HG03039 (cell line): ENCODE measurements around the gene RIPK1.
A peak's percentile ranks its signal among the peaks of the same experiment; 100 is the strongest.

Experiments
- ATAC-seq: cut with Tn5 transposase; IDR thresholded peaks from one replicate; pipeline ENCODE4 v1.9.1; 2021; ENCODE audit warnings: mild to moderate bottlenecking, moderate library complexity; ENCODE audit not compliant: unreplicated experiment

The RIPK1 gene

DNA sequence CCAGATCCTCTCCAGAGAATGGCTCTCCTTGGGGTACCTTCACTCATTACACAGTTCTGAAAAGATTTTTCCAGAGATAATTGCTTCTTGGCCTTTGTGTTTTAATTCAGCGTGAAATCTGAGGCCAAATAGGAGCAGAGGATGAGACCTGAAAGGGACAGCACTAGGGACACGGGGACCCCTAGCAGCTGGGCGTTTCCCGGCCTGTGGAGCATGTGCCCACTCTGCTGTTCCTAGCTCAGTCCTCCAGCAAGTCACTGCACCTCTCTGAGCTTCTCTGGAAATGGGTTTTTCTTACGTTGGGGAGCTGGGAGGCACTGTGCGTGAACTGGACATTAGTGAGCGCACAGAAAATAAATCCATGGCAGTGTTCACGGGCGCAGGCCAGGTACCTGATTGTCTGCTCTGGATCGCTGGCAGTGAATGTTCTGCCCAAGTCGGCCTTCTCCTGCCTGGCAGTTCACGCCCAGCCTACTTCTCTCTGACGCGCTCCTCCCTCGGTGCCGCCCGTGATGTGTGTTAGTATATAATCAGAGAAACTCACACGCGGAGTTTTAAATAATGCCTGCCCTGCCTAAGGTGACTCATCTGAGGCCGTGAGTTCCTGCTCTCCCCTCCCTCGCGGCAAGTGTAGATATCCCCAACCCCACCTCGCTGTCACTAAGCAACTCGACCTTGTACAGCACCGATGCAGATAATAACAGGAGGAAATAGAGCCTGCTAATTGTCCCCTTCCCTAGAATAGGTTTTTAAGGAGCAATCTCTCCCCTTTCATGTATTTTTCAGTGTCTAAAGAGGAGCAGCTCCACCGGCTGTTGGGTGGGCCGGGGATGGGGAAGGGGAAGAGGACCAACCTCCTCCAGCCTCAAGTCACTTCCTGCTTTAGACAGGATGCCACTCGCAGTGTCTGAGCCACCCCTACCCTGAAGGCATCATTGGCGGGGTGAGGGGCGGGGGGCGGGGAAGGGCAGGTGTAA, 91.8 kb downstream of the RIPK1 start:
- no peak for ATAC-seq

DNA sequence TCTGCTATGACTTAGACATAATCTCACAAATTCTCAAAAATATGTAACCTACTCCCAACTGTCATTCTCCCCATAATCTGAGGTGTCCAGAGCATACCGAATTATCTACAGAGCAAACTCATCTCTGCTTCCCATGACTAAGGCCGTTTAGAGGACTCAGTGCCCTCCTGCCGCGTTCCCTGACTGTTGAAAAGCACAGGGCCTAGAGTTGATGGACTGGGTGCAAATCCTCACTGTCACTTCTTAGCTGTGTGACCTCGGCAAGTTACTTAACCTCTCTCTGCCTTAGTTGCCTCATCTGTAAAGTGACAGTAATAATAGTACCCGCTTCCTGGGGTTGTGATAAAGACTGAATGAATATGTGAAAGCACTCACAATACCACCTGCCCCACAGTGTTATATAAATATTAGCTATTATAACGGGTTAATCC, 93.8 kb downstream of the RIPK1 start:
- no peak for ATAC-seq

DNA sequence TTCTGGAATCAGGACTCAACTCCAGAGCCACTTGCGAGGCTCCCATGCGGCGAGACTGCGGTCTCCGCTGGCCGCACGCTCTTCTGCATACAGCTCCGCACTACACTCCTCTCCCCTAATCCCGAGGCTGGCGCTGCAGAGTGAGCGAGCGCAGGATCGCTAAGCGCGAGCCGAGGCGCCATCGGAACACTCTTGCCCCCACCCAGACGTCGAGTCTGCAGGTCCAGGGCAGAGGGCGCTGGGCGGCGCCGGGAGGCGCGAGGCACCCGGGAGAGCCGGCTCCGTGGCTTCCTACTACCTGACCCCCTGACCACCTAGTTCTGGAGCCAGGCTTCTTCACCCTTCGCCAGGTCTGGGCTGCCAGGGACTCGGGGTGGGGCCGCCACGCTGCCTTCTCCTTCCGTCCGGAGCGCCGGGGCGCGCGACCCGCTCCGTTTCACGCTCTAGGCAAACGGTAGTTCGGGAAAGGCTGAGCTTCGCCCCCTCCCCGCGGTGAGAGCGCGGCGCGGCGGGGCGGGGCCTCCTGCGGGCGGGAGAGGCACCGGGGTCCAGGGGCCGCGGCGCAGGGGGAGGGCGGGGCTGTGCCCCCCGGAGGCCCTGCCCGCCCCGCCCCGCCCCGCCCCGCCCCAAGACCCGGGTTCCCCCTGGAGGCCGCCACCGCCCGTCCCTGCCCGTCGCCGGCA, 94.4 kb downstream of the RIPK1 start:
- ATAC-seq, result peak; percentile 56

DNA sequence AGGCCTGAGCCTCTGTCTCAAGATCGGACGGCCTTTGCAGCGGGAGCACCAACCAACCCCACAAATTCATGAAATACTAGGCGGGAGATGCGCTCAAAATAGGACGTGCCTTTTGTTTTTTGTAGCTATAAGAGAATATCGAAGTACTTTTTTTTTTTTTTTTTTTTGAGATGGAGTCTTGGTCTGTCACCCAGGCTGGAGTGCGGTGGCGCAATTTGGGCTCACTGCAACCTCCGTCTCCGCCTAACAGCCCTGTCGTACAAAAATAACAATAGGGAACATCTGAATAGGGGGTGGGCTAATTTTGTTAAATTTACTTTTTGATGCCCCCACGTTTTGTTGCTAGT, 94.9 kb downstream of the RIPK1 start:
- ATAC-seq, result no peak

DNA sequence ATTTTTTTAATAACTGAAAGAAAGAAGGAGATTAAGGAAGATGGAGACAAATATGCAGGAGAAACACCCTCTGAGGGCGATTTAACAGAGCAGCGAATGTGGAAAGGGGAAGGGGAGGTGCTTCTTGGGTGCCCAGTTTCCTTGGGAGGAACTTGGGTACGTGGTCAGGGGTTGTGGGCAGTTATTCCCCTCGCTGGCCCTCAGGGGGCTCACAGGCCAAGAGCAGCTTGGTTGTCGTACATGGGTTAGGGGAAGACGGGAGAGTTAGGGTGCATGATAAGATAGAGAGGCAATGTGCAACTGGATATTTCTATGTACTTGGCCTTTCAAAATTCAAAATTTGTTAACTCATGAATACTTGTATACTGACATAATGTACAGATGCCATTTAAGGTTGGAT, 96.1 kb downstream of the RIPK1 start:
- no peak for ATAC-seq
